NCI-H2171 (cell line): ENCODE measurements around the gene KIRREL3.
A peak's percentile ranks its signal among the peaks of the same experiment; 100 is the strongest.

Experiments
- DNase-seq: peaks from one replicate; lab custom pipeline; 2025; lab: John Stamatoyannopoulos, UW

KIRREL3 gene

DNA sequence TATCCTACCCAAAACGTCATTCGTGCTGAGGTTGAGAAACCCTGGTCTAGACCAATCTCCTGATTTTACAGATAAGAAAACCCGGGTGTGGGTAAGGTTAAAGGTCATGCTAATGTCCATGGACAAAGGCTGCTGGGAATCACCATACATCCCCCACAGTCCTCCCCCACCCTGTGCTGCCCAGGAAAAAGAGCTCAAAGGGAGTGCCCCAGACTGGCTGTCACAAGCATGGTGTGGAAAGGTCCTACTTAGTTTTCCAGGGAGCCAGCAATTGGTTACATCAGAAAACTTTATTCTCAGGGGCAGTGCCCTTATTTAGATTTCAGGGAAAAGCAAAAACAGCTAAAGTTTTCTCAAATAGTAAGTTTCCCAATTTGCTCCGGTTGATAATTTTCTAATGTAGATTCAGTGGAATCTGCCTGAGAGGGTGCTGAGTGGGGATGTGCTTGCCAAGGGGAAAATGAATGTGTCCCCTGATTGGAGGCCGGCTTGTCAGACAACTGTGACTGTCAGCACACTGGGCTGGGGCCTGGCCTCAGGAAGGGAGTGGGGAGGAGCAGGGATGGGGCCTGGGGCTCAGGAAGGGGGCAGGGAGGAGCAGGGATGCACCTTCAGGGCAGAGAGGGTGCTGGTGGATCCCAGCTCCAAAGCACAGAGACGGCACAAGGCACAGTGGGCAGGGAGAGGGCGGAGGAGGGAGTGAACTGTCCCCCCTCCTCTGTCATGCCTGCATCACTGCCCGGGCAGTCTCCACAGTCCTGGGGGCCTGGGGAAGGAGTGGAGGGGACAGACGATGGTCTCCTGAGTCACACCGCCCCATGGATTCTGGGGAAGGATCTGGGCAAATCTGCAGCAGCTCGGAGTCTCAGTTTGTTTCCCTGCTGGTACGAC is 263.6 kb downstream of the KIRREL3 start:
- no peak for DNase-seq

GRCh38 chr11:126734752-126735151 is 265.8 kb downstream of the KIRREL3 start:
- DNase-seq, result no peak

DNA sequence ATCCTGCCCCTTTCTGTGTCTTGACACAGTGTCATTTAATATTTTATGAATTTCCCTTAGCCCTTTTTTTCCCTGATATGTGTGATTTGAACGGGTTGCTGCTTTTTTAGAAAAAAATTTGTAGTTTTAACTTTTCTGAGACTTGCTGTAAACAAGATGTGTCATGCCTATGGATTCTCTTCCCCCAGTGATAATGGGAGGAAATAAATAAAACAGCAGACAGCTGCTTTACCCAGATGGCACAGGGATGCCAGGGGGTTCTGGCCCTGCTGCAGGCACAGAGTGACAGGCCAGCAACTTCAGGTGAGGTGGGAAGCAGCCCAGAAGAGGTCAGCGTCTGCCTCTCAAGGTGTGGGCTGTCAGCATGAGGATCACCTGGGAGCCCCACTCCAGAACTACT is 266.9 kb downstream of the KIRREL3 start:
- peak; percentile 25 for DNase-seq

- no peak for DNase-seq
Observed at GRCh38 chr11:126732981-126733380, 267.6 kb downstream of the KIRREL3 start.

DNA sequence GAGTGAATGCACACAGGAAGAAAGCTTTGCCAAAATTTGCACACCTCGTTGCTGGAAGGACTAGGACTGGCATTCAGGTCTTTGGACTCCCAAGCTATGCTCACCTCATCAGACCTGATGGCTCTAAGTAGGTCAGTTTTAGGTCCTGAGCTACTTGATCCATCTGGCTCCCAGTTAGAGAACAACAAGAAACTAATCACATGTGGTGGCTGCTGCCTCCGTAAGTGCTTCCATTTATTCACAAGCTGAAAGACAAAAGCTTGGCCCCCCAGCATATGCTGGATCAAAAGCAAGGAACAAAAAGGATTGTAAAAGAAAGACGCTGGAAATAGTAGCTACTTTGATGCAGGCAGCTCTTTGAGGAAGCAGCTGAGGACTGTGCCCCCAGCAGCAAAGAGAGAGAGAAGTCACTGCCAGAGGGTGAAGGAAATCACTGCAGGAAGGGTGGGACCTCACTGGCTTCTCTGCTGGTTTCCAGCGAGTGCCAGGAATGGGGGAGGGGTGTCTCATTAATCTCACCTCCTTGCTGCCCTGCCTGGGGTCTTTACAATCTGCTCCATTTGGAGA is 268.9 kb downstream of the KIRREL3 start:
- DNase-seq, result no peak

DNA sequence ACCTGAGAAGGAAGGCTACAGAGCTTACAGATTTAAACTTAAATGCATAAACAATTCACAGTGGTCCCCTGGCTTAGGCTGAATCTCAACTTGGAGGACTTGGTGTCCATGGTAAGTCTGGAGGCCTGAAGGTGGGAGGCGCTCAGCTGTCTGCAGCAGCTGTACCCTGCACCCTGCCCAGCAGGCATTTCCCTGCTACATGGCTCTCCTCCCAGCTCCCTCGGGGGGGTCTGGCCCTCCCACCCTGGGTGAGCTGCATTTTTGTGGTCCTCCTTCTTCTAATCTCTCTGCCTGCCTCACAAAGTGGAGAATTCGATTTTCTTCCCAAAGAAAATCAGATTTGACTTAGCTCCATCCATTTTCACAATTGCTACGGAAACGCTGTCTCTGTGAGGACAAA is 273.2 kb downstream of the KIRREL3 start:
- no peak for DNase-seq

GRCh38 chr11:126725521-126725920 is 275.0 kb downstream of the KIRREL3 start:
- no peak for DNase-seq

DNA sequence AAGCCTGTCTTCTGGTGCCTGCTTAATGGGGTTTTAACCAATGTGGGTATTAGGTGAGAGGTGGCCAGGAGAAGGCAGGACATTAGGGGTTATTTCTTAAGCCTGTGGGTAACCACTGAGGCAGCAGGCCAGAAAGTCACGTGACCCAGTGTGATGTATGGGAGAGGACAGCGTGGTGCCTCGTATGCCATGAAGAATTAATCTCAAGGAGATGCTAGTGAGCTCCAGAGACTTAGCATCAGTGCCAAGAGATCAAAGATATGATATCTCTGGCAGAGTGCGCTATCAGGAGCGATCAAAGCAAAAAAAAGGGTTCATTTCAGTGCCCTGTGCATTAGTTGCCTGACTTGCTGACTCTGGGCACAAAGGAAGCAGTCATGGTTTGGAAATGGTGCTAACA is 275.5 kb downstream of the KIRREL3 start:
- no peak for DNase-seq

GRCh38 chr11:126723665-126724045 is 276.9 kb downstream of the KIRREL3 start:
- DNase-seq, result no peak

DNA sequence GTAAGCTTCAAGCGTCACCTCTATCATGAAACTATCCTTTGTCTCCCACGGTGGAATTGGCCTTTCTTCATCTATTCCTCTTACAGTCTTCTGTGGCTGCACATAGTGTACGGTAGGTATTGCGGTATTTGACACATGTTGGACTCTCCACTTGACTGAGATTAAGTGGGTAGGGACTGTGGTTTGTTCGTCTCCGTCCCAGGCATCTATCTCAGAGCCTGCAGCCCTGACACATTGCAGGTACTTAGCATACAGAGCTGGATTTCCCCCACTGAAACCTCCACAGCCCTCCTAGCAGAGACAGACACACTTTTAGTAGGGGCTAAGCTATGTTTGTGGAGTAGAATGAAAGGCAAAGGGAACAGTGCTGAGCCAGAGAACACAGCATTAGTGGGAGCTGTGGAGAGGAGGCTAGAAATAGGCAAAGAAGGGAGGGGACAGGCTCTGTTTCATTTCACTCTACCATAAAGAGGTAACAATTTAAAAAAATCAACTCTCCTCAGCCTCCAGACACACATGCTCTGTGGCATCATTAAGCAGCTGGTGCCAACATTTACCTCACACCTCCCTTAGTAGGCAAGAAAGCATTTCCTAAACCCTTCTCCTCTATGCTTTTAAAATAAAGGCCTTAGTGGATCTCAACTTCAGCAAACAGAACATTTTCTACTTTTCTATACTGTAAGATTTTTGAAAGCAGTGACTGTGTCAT is 277.5 kb downstream of the KIRREL3 start:
- no peak for DNase-seq

DNA sequence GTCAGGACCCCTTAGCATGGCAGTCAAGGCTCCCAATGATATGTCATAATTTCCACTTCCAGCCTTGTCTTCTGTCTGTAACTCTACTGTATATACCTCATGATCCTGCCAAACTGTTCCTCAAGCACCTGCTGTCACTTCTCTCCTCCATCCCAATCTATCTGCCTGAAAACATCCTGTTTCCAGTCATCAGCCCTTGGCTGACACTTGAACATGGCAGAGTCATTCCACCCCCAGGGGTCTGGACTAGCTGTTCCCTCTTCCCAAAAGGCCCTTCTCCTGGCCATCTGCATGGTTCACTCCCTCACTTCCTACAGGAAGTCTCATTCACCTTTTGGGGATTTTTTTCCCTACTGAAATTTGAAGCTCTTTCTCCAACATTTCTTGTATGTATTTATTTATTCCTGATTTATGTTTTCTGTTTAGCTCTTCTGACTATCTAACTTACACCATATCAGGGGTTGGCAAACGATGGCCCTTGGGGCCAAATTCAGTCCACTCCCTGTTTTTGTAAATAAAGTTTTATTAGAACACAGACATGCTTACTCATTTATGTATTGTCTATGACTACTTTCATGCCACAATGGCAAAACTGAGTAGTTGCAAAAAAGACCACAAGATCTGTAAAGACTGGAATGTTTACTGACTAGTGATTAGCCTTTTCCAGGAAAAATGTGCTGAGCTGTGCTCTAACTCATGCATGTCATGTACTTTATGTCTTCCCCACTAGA is 278.4 kb downstream of the KIRREL3 start:
- DNase-seq, result no peak

GRCh38 chr11:126720539-126721235 is 279.9 kb downstream of the KIRREL3 start:
- DNase-seq, result no peak

DNA sequence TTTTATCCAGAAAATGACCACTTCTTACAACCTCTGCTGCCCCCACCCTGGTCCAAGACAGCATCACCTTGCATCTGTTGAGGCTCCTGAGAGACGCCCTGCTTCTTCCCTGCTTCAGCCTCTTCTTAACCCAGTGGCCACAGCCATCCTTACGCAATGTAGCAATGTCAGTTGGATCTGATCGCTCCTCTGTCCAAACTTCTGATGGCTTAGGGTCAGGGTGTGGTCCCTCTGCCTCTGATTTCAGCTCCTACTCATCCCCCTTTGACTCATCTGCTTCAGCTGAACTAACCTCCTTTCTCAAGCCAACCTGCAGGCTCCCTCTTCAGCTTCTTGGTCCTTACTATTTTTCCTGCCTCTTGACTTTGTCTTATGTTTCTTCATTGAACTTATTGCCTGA is 280.8 kb downstream of the KIRREL3 start:
- DNase-seq, result no peak

- no peak for DNase-seq
Observed at GRCh38 chr11:126718276-126718675, 282.3 kb downstream of the KIRREL3 start.

DNA sequence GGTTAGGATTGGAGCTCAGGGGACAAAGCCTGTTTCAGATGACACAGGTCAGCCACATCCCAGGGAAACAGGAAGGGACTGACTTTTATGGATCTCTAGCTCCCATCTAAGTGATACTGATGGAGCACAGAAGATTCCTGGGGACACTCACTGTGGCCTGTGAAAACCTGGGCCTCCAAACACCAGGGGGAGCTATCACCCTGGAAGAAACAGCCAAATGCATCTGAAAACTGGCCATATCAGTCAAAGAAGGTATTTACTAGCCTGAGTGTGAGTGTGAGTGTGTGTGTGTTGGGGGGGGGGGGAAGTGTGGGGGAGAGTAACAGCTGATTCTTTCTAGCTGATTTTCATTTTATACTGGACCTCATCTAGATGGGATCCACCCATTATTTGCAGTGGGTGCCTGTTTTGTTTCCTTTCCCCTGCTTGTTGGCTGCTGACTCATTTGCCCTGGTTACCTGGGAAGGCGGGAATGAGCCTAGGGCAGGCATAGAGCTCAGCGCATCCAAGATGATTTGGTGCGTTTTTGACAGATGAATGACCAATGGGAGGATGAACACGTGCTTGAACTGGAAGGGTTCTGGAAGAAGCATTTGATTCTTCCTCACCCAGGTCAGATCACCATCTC is 284.0 kb downstream of the KIRREL3 start:
- peak; percentile 15 for DNase-seq

- no peak for DNase-seq
Observed at GRCh38 chr11:126713806-126714205, 286.8 kb downstream of the KIRREL3 start.

- DNase-seq, result no peak
Observed at GRCh38 chr11:126711977-126712625, 288.5 kb downstream of the KIRREL3 start.

GRCh38 chr11:126710804-126711399 is 289.7 kb downstream of the KIRREL3 start:
- DNase-seq, result no peak

DNA sequence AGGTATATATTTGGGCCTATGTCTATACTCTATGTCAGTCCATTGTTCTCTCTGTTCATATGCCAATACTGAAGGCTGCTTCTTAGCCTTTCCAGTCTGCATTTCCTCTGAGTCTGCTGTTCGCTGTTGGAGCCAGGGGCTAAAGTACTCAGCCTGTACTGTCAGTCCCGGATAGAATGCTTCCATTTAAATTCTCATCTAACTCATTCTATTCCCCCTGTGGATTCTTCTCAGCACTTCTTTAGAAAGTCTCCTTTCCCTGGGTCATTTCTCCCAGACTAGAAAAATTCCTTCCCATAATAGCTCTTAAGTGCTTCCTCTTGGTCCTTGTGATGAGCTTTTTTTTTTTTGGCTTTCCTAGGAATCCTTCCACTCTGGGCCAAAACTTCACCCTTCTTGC is 293.1 kb downstream of the KIRREL3 start:
- DNase-seq, result no peak

DNA sequence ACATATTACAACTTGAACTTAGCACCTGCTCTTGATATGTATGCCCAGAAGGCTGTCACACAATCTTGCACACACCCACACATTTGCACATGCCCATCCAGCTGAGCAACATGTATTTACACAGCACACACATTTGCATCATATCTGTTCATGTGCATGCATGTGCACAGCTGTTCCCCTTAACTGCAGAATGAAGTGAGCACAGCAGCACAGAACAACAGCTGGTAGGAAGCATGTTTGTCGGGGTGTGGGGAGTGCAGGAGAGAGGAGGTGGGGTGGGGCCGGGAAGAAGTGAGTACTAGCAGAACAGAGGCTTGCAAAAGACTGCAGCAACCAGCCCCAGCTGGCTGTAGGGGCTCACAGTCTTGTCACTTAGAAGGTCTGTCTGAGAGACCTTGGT is 296.5 kb downstream of the KIRREL3 start:
- DNase-seq, result no peak
